DOHH2 (cell line): ENCODE measurements around the gene VPS35.
A peak's percentile ranks its signal among the peaks of the same experiment; 100 is the strongest.

Experiments
- H3F3A ChIP-seq: fragments of 200-600 bp; sonication (generic), shearing (Covaris generic); 2 replicates; pipeline ENCODE4 v1.6.0; 2016; ENCODE audit warnings: antibody characterized with exemption, mild to moderate bottlenecking; ENCODE audit not compliant: control insufficient read depth, insufficient read depth
- H3K27ac ChIP-seq: fragments of 200-600 bp; sonication (generic); 2 replicates; pipeline ENCODE4 v1.5.1; 2014; ENCODE audit warnings: low read depth, mild to moderate bottlenecking, low read length, moderate library complexity
- H3K27me3 ChIP-seq: fragments of 200-600 bp; sonication (generic); 2 replicates; pipeline ENCODE4 v1.6.1; 2014; ENCODE audit warnings: mild to moderate bottlenecking, low read length, mixed read lengths; ENCODE audit not compliant: control insufficient read depth
- H3K36me3 ChIP-seq: fragments of 200-600 bp; sonication (generic); 2 replicates; pipeline ENCODE4 v1.6.1; 2014; ENCODE audit warnings: mild to moderate bottlenecking, low read length, moderate library complexity, mixed read lengths; ENCODE audit not compliant: control insufficient read depth
- H3K4me1 ChIP-seq: fragments of 200-600 bp; sonication (generic); 2 replicates; pipeline ENCODE4 v1.6.1; 2014; ENCODE audit warnings: mild to moderate bottlenecking, low read length, mixed read lengths; ENCODE audit not compliant: control insufficient read depth
- H3K4me2 ChIP-seq: fragments of 200-600 bp; sonication (generic); 2 replicates; pipeline ENCODE4 v1.6.0; 2014; ENCODE audit warnings: mild to moderate bottlenecking, low read length, moderate library complexity
- H3K4me3 ChIP-seq: fragments of 200-600 bp; sonication (generic); 2 replicates; pipeline ENCODE4 v1.5.1; 2014; ENCODE audit warnings: mild to moderate bottlenecking, low read length, mixed read lengths
- H3K79me2 ChIP-seq: fragments of 200-600 bp; sonication (generic); 2 replicates; pipeline ENCODE4 v1.6.1; 2014; ENCODE audit warnings: mild to moderate bottlenecking, low read length, mixed read lengths; ENCODE audit not compliant: control insufficient read depth
- H3K9me2 ChIP-seq: fragments of 200-600 bp; sonication (generic); replicated peaks from 2 replicates; pipeline ENCODE4 v1.6.1; 2014; ENCODE audit warnings: mild to moderate bottlenecking, low read length, mixed read lengths; ENCODE audit not compliant: control insufficient read depth
- H3K9me3 ChIP-seq: fragments of 200-600 bp; sonication (generic); 2 replicates; pipeline ENCODE4 v1.6.1; 2014; ENCODE audit warnings: antibody characterized with exemption, low read length, mixed read lengths; ENCODE audit not compliant: control insufficient read depth, insufficient read depth
- H4K20me1 ChIP-seq: fragments of 200-600 bp; sonication (generic); 2 replicates; pipeline ENCODE4 v1.6.0; 2014; ENCODE audit warnings: low read depth, mild to moderate bottlenecking, antibody characterized with exemption, low read length, moderate library complexity; ENCODE audit not compliant: control insufficient read depth, insufficient read depth
- EZH2phosphoT487 ChIP-seq: fragments of 200-600 bp; sonication (generic); IDR thresholded peaks from 2 replicates; pipeline ENCODE4 v1.6.1; 2017; ENCODE audit warnings: borderline replicate concordance, mild to moderate bottlenecking, antibody characterized with exemption, low read length, moderate library complexity, mixed read lengths
- TF ChIP-seq, protein P1 (sequence below): fragments of 200-600 bp; sonication (generic); IDR thresholded peaks from one replicate; pipeline ENCODE4 v1.5.1; 2014; ENCODE audit warnings: antibody characterized with exemption, mild to moderate bottlenecking, low read depth, low read length; ENCODE audit not compliant: poor library complexity, severe bottlenecking

The VPS35 gene

DNA sequence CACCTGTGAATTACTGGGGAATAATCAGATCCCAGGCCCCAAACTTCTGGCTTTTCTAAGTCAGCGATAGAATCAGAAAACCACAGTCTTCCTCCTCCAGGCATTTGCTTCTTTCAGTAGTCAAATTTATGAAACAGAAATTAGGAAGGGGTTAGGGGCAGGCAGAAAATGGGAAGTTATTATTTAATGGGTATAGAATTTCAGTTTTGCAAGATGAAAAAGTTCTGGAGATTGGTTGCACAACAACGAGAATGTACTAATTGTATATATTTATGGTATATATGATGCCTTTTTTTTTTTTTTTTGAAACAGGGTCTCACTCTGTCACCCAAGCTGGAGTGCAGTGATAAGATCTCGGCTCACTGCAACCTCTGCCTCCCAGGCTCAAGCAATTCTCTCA, 23.9 kb upstream of the VPS35 start:
- no peaks in the 10 kb centered on the region for H3K27me3 ChIP-seq
- H3K4me3 ChIP-seq: no peak overlapping the region
- no peaks in the 10 kb centered on the region for H3K9me3 ChIP-seq
- peak overlapping the region; percentile 24 for H3K4me2 ChIP-seq
- H4K20me1 ChIP-seq: no peaks in the 10 kb centered on the region
- no peaks in the 10 kb centered on the region for H3K36me3 ChIP-seq
- TF ChIP-seq, protein P1, sequence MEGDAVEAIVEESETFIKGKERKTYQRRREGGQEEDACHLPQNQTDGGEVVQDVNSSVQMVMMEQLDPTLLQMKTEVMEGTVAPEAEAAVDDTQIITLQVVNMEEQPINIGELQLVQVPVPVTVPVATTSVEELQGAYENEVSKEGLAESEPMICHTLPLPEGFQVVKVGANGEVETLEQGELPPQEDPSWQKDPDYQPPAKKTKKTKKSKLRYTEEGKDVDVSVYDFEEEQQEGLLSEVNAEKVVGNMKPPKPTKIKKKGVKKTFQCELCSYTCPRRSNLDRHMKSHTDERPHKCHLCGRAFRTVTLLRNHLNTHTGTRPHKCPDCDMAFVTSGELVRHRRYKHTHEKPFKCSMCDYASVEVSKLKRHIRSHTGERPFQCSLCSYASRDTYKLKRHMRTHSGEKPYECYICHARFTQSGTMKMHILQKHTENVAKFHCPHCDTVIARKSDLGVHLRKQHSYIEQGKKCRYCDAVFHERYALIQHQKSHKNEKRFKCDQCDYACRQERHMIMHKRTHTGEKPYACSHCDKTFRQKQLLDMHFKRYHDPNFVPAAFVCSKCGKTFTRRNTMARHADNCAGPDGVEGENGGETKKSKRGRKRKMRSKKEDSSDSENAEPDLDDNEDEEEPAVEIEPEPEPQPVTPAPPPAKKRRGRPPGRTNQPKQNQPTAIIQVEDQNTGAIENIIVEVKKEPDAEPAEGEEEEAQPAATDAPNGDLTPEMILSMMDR: no peak
- no peak for TF ChIP-seq EZH2phosphoT487
- H3K9me2 ChIP-seq: no peaks in the 10 kb centered on the region
- no peaks in the 10 kb centered on the region for H3K79me2 ChIP-seq
- no peaks in the 10 kb centered on the region for H3F3A ChIP-seq
- H3K4me1 ChIP-seq: peaks cover 14% of the 10 kb centered on the region
- H3K27ac ChIP-seq: no peak overlapping the region

DNA sequence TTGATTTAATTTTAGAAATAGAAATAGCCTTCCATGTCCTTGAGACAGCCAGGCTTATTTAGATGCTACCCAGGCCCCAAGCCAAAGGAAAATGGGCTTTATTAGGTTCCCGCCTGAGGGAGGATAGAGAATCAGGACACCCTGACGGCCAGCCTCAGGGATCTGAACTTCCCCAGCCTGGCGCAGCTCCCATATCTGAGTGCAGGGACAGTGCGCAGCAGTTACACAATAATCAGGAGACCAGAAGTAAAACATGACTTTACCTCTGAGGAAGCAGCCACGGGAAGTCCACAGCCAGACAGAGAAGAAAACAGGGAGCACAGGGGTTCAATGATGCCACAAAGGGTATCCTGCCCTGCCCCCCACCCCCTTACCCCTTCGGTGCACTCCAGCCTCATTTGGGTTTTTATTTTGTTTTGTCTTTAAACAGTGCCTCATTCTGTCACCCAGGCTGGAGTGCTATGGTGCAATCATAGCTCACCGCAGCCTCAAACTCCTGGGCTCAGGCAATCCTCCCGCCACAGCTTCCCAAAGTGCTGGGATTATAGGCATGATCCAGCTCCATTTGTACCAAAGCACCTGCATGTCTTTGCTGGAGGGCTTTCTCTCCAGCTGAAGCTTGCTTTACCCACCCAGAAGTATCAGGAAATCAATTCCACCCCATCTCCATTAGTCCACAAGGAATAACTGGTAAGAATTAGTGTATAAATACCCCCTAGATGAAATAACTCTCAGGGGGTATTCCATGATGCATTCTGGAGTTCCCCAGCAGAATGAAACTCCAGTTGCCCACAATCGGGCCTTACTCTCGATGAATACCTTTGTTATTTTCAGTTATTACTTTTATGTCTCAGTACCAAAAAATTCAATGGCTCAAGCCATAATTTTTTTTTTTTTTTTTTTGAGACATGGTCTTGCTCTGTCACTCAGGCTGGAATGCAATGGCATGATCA, 22.4 kb upstream of the VPS35 start:
- Histone ChIP-seq H3K4me2 (no peak overlapping the region), H3F3A (no peaks in the 10 kb centered on the region), H3K4me3 (no peak overlapping the region), H3K27ac (no peak overlapping the region), H3K79me2 (no peaks in the 10 kb centered on the region), H3K9me3 (no peaks in the 10 kb centered on the region), H3K9me2 (no peaks in the 10 kb centered on the region), H3K36me3 (no peaks in the 10 kb centered on the region), H4K20me1 (no peaks in the 10 kb centered on the region), H3K27me3 (no peaks in the 10 kb centered on the region), H3K4me1 (peaks cover 14% of the 10 kb centered on the region)
- TF ChIP-seq EZH2phosphoT487: no peak
- TF ChIP-seq, protein P1: no peak

DNA sequence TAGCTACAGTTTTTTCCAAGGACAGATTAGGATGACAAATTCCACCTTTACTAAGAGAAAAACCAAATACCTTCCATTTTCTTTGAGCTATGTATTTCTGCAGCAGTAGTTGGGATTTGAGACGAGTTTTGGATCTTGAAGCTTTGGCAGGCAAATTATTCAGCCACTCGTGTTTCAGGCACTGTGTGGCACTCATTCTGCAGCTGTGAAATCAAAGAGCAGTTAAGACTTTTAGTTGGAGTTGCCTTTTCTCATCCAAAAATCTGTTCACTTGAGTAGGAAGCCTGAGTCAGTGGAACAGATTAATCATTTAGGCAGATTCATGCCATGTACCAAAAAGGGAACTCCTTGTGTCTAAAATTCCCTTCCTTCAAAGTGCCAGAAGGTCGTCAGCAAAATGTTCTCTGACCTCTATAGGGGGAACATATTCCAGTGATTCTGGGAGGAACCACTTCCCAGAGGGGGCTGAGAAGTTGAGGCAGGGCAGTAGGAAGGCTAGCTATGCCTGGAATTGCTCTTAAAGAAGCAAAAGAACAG, 20.6 kb upstream of the VPS35 start:
- Histone ChIP-seq H4K20me1 (no peaks in the 10 kb centered on the region), H3K4me2 (no peak overlapping the region)

More for the DNA sequence above, 20.6 kb upstream of the VPS35 start:
- Histone ChIP-seq H3F3A (no peaks in the 10 kb centered on the region), H3K27me3 (no peaks in the 10 kb centered on the region), H3K9me2 (no peaks in the 10 kb centered on the region), H3K4me1 (peaks cover 14% of the 10 kb centered on the region), H3K9me3 (no peaks in the 10 kb centered on the region), H3K27ac (no peak overlapping the region), H3K36me3 (no peaks in the 10 kb centered on the region), H3K4me3 (no peak overlapping the region), H3K79me2 (no peaks in the 10 kb centered on the region)
- TF ChIP-seq, protein P1: no peak
- TF ChIP-seq EZH2phosphoT487: no peak
